ENCODE measurements around the gene RTP2. TPM values are rescaled to one million over a fixed set of nuclear protein-coding genes. Genes with fewer than 3 reads are reported as not detected.

The RTP2 gene
- total RNA-seq, 1 donor from 2014 or later, result not detected

GRCh38 chr3:187698499-187699399 is 3.6 kb downstream of the RTP2 start:
- Mint-ChIP-seq H3K4me1 (ENCODE audit: unreplicated experiment) (no peaks in the 10 kb centered on the region), H3K36me3 (no peaks in the 10 kb centered on the region), H3K4me3 (no peak overlapping the region), H3K9me3 (no peaks in the 10 kb centered on the region), H3K27me3 (peaks cover 25% of the 10 kb centered on the region), H3K27ac (no peak overlapping the region)
- DNase-seq (ENCODE audit: extremely low spot score, unreplicated experiment), result no peak
- TF ChIP-seq CTCF (conservative IDR thresholded peaks at IDR 0.05), result no peak

- TF ChIP-seq CTCF (conservative IDR thresholded peaks at IDR 0.05), result no peak
- no peaks in the 10 kb centered on the region for H3K9me3 Mint-ChIP-seq
- no peak overlapping the region for H3K27ac Mint-ChIP-seq
- H3K36me3 Mint-ChIP-seq, result no peaks in the 10 kb centered on the region
- no peaks in the 10 kb centered on the region for H3K4me1 Mint-ChIP-seq (ENCODE audit: unreplicated experiment)
- no peak overlapping the region for H3K4me3 Mint-ChIP-seq
- DNase-seq (ENCODE audit: extremely low spot score, unreplicated experiment), result no peak
- H3K27me3 Mint-ChIP-seq, result peaks cover 31% of the 10 kb centered on the region
Measured at GRCh38 chr3:187696021-187696420, 6.3 kb downstream of the RTP2 start.

GRCh38 chr3:187695449-187695848 is 6.9 kb downstream of the RTP2 start:
- no peak for DNase-seq (ENCODE audit: extremely low spot score, unreplicated experiment)
- Mint-ChIP-seq H3K27me3 (peaks cover 31% of the 10 kb centered on the region), H3K4me1 (ENCODE audit: unreplicated experiment) (no peaks in the 10 kb centered on the region), H3K4me3 (no peak overlapping the region), H3K27ac (no peak overlapping the region), H3K9me3 (no peaks in the 10 kb centered on the region), H3K36me3 (no peaks in the 10 kb centered on the region)
- no peak for TF ChIP-seq CTCF (conservative IDR thresholded peaks at IDR 0.05)

GRCh38 chr3:187694801-187695200 is 7.6 kb downstream of the RTP2 start:
- H3K27ac Mint-ChIP-seq, result no peak overlapping the region
- H3K36me3 Mint-ChIP-seq, result no peaks in the 10 kb centered on the region
- no peaks in the 10 kb centered on the region for H3K9me3 Mint-ChIP-seq
- no peak for DNase-seq (ENCODE audit: extremely low spot score, unreplicated experiment)
- H3K4me1 Mint-ChIP-seq (ENCODE audit: unreplicated experiment), result no peaks in the 10 kb centered on the region
- no peak for TF ChIP-seq CTCF (conservative IDR thresholded peaks at IDR 0.05)
- peaks cover 31% of the 10 kb centered on the region for H3K27me3 Mint-ChIP-seq
- H3K4me3 Mint-ChIP-seq, result no peak overlapping the region

DNA sequence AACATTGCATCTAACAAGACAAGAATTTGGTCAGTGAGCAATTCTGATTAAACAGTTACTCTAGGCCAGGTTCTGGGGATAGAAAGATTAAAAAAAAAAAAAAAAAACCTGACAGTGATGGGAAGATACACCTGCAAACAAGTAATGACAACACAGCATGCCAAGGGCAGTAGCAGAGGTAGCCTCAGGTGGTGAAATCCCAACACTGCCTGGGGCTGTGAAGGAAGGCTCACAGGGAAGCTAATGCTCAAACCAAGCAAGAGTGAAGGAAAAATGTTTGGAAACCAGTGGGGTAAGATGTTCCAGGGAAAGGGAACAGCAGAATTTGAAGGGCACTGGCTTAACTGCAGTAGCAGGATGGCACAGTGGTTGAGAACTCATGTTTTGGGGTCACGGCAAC is 8.9 kb downstream of the RTP2 start:
- Mint-ChIP-seq H3K9me3 (no peaks in the 10 kb centered on the region), H3K27me3 (peaks cover 35% of the 10 kb centered on the region), H3K4me3 (no peak overlapping the region), H3K36me3 (no peaks in the 10 kb centered on the region), H3K27ac (no peak overlapping the region), H3K4me1 (ENCODE audit: unreplicated experiment) (no peaks in the 10 kb centered on the region)
- no peak for DNase-seq (ENCODE audit: extremely low spot score, unreplicated experiment)
- TF ChIP-seq CTCF (conservative IDR thresholded peaks at IDR 0.05), result no peak

All from type B pancreatic cell (in vitro differentiated cells).